MG63 (cell line): ENCODE measurements around the gene SFMBT2. TPM values are rescaled to one million over a fixed set of nuclear protein-coding genes. Genes with fewer than 3 reads are reported as not detected.

Source experiments
- DNase-seq: peaks from one replicate; pipeline ENCODE4 v3.0.0-alpha.2; 2020
- H3K27me3 ChIP-seq: fragments of 250-450 bp; sonication (Bioruptor Pico); 2 replicates; pipeline ENCODE4 v1.5.1; 2020; ENCODE audit warnings: mild to moderate bottlenecking, moderate library complexity
- H3K36me3 ChIP-seq: fragments of 250-450 bp; sonication (Bioruptor Pico); 2 replicates; pipeline ENCODE4 v1.5.1; 2020; ENCODE audit warnings: mild to moderate bottlenecking, moderate library complexity
- H3K4me3 ChIP-seq: fragments of 250-450 bp; sonication (Bioruptor Pico); 2 replicates; pipeline ENCODE4 v1.5.1; 2020; ENCODE audit warnings: mild to moderate bottlenecking, moderate library complexity
- H3K9me3 ChIP-seq: fragments of 250-450 bp; sonication (Bioruptor Pico); 2 replicates; pipeline ENCODE4 v1.5.1; 2020; ENCODE audit warnings: mild to moderate bottlenecking, moderate library complexity
- total RNA-seq: library from RNA; depleted of rRNA; stranded (reverse); fragments of >200 nt; shearing (Covaris generic); gene quantifications from 2 replicates; pipeline ENCODE4 v1.2.3, GENCODE V29; 2014; ENCODE audit warnings: low replicate concordance

The SFMBT2 gene
- total RNA-seq, 1 experiment from 2014 or later, result 0.03 TPM

DNA sequence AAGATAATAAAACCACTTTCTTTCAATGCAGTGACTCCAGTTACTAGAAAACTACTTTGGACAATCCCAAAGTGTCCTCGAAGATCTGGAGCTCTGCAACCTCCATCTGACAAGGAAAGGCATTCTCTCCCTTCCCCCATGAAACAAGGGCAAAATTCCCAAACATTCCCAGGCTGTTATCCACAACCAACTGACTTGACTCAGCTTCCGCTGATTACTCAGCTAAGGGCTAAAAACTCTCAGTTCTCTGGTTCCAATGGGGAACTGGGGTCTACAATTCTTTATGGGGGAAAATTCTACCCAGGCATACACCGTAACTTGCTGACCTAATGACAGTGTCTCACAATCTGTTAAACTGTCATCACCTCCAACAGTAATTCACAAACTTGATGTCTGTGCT, 48.4 kb downstream of the SFMBT2 start:
- H3K36me3 ChIP-seq, result no peaks in the 10 kb centered on the region
- no peaks in the 10 kb centered on the region for H3K27me3 ChIP-seq
- no peak for DNase-seq
- no peak overlapping the region for H3K4me3 ChIP-seq
- no peaks in the 10 kb centered on the region for H3K9me3 ChIP-seq

DNA sequence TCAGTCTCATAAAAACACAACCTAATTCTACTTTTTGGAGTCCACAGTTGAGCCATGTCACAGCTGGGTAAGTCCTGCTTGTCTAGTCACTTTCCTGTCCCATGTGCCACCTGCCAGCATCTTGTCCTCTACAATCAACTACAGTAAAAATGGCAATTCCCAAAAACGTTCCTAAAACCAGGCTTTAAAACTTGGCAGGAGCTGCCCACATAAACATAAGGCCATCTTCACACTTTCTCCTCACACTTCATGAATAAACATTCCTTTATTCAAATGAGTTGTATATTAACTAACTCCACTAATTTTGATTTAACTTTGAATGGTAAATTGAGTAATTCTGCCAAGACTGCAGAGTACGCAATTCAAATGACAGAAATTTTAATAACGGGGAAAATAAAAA, 49.5 kb downstream of the SFMBT2 start:
- Histone ChIP-seq H3K9me3 (no peaks in the 10 kb centered on the region), H3K4me3 (no peak overlapping the region), H3K36me3 (no peaks in the 10 kb centered on the region), H3K27me3 (no peaks in the 10 kb centered on the region)
- no peak for DNase-seq

DNA sequence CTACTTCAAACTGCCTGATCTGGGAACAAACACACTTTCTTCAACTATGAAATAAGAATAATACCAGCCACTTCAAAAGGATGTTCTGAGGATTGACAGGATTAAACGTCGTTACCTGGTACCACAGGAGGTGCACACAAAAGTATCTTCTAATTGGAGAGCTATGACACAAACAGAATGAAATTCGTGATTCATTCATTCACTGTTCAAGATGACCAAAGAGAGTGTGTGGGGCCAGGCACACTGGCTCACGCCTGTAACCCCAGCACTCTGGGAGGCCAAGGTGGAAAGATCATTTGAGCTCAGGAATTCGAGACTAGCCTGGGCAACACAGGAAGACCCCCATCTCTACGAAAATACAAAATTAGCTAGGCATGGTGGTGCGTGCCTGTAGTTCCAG, 50.9 kb downstream of the SFMBT2 start:
- Histone ChIP-seq H3K4me3 (no peak overlapping the region), H3K9me3 (no peaks in the 10 kb centered on the region), H3K27me3 (no peaks in the 10 kb centered on the region), H3K36me3 (no peaks in the 10 kb centered on the region)
- no peak for DNase-seq

DNA sequence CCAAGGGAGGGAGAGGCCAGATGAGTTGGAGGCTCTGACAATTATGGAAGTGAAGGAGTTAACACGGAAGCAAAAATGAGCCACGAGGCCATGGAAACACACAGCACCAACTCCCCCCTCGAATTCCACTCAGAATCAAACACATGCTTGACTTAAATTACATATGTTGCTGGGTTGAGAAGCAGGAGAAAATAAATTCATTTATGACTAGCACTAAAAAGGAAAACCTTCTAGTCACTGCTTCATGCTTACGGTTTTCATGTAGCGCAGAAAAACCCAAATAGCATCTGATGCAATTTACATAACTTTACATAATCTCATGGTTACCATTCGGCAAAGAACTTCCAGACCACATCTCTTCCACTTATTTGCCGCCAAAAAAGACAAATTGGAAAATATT, 51.5 kb downstream of the SFMBT2 start:
- no peaks in the 10 kb centered on the region for H3K27me3 ChIP-seq
- DNase-seq, result no peak
- H3K4me3 ChIP-seq, result no peak overlapping the region
- H3K36me3 ChIP-seq, result no peaks in the 10 kb centered on the region
- no peaks in the 10 kb centered on the region for H3K9me3 ChIP-seq

DNA sequence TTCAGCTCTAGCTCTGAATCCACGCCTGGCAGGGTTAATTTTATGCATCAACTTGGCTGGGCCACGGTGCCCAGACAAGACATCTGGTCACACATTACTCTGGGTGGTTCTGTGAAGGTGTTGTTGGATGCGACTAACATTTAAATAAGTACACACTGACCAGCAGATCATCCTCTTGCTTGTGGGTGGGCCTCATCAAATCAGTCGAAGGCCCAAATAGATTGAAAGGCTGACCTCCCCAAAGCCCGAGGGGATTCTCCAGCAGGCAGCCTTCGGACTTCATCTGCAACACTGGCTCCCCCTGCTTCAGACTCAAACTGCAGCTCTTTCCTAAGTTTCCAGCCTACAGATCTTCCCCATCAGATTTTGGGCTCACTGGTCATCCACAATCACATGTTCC, 53.6 kb downstream of the SFMBT2 start:
- H3K36me3 ChIP-seq, result no peaks in the 10 kb centered on the region
- H3K27me3 ChIP-seq, result no peaks in the 10 kb centered on the region
- DNase-seq, result no peak
- no peaks in the 10 kb centered on the region for H3K9me3 ChIP-seq
- H3K4me3 ChIP-seq, result no peak overlapping the region

DNA sequence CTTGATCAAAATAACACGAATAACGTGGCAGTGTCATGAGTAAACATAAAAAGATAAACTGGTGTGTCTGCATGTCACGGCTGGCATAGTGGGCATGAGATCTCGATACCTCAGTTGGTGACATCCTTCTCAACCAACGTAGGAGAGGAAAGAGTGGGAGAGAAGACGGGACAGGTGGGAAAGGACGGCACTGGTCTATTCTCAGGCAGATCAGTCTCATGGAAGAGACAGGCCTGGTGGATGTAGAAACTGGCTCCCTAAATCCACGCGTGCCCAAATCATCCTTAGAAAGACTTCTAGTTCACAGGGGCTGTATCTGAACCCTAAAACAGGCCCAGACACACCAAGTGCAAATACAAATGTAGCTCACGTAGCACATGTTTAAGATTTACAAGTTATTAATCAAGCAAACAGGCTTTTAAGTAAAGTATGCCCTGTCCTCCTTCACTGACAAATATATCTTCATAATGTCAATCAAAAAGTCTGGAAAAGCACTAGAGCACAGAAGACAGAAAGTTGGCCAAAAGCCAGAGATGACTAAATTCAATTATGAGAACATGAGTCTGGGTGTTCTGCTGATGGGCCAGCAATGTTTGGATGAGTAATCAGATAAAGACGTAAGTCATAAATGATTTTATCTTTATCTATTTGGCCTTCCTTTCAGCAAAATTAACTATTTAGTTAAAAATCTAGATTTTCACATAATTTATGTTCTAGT, 56.3 kb downstream of the SFMBT2 start:
- no peak for DNase-seq

DNA sequence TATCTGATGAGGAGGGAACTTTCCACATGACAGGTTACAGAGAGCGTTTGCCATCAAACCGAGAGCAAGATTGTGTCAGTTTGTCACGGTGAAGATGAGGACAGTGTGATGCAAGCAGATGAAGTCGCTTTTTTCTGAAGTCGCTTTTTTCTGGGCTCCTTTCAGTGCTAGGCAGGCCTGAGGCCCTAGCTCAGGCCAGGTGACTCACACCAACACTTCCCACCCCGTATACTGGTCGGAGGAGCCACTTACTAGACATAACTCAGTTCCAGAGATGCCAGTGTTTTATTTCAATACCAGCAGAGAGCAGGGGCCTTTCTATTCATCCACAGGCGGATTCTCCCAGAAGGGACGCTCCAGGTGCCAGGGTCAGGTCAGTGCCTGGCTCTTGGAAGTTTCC, 58.9 kb downstream of the SFMBT2 start:
- Histone ChIP-seq H3K27me3 (peaks cover 4% of the 10 kb centered on the region), H3K36me3 (no peaks in the 10 kb centered on the region), H3K4me3 (no peak overlapping the region), H3K9me3 (no peaks in the 10 kb centered on the region)
- DNase-seq, result no peak

More for the DNA sequence above, 56.3 kb downstream of the SFMBT2 start:
- H3K36me3 ChIP-seq, result no peaks in the 10 kb centered on the region
- H3K9me3 ChIP-seq, result no peaks in the 10 kb centered on the region
- no peak overlapping the region for H3K4me3 ChIP-seq
- H3K27me3 ChIP-seq, result no peaks in the 10 kb centered on the region

DNA sequence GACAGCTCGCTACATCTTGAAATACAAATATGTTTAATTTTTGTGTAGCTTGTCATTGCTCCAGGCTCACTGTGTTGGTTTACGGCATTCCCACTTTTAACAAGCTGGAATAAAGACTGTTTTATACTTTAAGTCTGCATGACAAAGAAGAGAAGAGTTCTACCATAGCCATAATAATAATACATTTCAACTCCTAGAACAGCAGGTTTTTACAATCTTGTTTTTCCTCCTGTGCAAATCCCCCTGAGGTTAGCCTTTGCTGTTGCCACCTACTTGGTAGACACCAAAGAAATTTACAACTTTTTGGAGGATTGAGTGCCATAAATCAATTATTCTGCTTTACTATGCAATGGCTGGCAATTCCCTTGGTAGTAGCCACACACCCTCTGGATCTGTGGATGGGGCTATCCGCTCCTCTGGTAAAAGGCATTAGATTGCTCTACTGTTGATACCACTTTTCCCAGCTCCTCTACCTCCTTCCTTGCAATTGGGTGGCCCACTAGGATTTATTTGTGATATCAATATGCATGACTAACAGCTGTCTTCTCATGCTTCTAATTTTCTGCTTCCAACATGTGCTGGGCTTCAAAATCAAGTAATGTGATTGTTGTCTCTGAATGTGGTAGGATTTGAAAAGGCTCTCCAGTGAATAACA, 60.2 kb downstream of the SFMBT2 start:
- no peaks in the 10 kb centered on the region for H3K36me3 ChIP-seq

DNA sequence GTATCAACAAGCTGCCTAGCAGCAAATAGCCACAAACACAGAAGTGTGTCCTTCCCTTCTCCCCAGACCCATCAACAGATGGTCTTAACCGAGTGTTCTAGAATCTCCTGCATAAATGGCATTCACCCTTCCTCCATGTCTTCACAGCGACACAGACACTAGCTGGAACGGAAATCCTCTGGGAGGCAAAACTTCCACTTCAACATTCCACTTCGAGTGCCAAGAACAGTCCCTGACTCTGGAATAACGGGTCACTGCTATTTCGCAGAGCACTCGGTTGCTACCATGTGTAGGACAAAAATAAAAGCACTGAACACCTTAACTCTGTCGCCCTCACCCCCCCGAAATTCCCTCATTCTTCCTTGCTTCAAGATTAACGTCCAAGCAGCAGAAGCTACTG, 65.1 kb downstream of the SFMBT2 start:
- no peak for DNase-seq
- no peak overlapping the region for H3K4me3 ChIP-seq
- peaks cover 4% of the 10 kb centered on the region for H3K27me3 ChIP-seq
- no peaks in the 10 kb centered on the region for H3K9me3 ChIP-seq
- no peaks in the 10 kb centered on the region for H3K36me3 ChIP-seq

More for the DNA sequence above, 60.2 kb downstream of the SFMBT2 start:
- Histone ChIP-seq H3K4me3 (no peak overlapping the region), H3K27me3 (peaks cover 4% of the 10 kb centered on the region), H3K9me3 (no peaks in the 10 kb centered on the region)
- DNase-seq, result no peak

DNA sequence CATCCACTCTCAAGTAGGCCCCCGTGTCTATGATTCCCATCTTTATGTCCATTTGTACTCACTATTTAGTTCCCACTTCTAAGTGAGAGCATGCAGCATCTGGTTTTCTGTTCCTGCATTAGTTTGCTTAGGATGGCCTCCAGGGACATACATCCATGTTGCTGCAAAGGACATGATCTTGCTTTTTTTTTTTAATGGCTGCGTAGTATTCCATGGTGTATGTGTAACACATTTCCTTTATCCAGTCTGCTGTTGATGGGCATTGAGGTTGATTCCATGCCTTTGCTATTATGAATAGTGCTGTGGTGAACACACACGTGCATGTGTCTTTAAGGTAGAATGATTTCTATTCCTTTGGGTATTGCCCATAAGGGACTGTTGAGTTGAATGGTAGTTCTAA, 67.8 kb downstream of the SFMBT2 start:
- Histone ChIP-seq H3K9me3 (no peaks in the 10 kb centered on the region), H3K27me3 (peaks cover 1% of the 10 kb centered on the region; the same call in 1 of the 2 replicates), H3K4me3 (no peak overlapping the region), H3K36me3 (no peaks in the 10 kb centered on the region)
- DNase-seq, result no peak

DNA sequence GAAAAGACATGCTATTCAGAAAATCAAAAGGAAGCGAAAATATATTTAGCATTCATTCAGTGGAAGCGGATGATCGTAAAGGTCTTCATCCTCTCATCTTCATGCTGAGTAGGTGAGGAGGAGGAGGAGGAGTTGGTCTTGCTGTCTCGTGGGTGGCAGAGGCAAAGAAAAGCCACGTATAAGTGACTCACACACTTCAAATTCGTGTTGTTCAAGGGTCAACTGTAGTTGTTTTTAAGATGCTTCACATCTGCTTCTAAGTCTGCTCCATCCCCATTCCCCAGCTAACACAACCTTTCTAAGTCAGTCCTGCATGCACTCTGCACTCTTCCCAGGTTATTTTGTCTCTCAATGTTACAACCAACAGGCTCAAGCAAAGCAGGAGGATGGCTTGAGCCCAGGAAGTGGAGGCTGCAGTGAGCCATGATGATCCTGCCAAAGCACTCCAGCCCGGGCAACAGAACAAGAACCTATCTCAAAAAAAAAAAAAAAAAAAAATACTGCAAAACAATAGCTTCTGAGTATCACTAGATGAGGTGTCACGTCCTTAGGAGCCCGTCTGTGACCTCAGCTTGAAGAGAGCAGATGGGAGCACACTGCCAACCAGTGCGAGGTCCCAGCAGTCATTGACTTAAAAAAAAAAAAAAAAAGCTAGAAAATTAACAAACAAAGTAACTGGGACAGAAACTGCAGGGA, 70.5 kb downstream of the SFMBT2 start:
- Histone ChIP-seq H3K4me3 (no peak overlapping the region), H3K9me3 (no peaks in the 10 kb centered on the region), H3K27me3 (no peaks in the 10 kb centered on the region), H3K36me3 (no peaks in the 10 kb centered on the region)
- DNase-seq, result peak; percentile 8

DNA sequence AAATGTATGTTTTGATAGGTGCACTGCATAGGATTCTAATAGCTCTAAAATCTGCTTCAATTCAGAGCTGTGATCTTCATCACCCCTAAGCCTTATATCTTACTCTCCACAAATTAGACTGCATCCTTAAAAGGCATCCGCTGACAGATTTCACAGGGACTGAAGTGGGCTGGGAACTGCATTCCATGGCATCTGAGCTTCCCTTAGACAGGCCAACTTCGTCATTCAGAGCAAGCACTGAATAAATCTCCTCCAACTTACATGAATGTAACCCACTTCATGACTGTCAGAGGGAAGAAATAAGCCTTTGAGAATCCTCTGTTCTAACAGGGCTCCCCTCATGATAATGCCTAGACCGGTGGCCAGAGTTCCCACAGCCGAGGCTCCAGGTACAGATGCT, 71.3 kb downstream of the SFMBT2 start:
- H3K27me3 ChIP-seq, result no peaks in the 10 kb centered on the region
- DNase-seq, result no peak
- H3K9me3 ChIP-seq, result no peaks in the 10 kb centered on the region
- no peaks in the 10 kb centered on the region for H3K36me3 ChIP-seq
- no peak overlapping the region for H3K4me3 ChIP-seq

DNA sequence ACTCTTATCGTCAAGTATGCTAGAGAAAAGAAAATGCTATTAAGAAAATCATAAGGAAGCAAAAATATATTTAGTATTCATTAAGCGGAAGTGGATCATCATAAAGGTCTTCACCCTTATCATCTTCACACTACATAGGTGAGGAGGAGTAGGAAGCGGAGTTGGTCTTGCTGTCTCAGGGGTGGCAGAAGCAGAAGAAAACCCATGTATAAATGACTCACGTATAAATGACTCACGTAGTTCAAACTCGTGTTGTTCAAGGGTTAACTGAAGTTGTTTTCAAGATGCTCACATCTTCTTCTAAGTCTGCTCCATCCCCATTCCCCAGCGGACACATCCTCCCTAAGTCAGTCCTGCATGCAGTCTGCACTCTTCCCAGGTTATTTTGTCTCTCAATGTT, 72.4 kb downstream of the SFMBT2 start:
- no peak overlapping the region for H3K4me3 ChIP-seq
- no peak for DNase-seq
- H3K9me3 ChIP-seq, result no peaks in the 10 kb centered on the region
- no peaks in the 10 kb centered on the region for H3K27me3 ChIP-seq
- H3K36me3 ChIP-seq, result no peaks in the 10 kb centered on the region

DNA sequence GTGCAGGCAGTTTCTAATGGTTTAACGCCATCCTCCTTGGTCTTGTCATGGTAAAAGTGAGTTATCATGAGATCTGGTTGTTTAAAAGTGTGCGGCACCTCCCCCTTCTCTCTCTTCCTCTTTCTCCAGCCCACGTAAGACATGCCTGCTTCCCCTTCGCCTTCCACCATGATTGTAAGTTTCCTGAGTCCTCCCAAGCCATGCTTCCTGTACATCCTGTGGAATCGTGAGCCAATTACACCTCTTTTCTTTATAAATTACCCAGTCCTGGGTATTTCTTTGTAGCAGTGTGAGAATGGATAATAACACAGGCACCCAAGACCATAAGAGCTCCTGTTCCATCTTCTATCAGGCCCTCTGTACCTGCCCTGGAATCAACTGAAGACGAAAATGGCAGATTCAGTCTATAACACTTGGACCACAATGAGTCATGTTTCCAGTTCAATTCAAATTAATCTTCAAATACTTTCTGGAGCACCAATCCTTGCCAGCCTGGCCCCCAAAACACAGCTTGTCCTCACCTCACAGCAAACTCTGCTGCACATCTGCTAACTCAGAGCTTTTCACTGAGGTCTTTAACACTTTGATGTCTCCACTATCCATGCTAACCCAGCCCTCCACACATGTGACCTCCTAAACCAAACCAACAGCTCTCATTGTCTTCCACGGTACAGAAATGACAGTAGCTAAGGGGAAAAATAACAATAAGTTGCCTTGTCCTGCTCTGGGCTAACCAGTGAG, 73.2 kb downstream of the SFMBT2 start:
- Histone ChIP-seq H3K27me3 (no peaks in the 10 kb centered on the region), H3K9me3 (no peaks in the 10 kb centered on the region), H3K4me3 (no peak overlapping the region), H3K36me3 (no peaks in the 10 kb centered on the region)
- no peak for DNase-seq

DNA sequence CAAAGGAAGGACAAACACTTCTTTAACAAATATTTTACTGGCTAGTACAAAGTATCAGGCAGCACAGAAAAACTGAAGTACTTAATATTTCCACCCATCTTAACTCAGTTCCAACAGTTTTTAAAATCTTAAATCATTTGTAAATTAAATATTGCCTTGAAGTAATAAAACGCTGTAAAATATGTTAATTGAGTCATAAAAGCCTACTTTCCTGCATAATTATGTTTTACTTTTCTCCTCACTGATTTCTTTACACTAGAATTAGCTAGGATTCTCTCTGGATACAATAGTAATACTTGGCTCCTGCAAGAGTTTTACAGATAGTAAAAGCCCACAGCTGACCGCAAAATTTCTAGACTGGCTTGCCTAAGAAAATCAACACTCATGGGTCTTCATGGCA, 74.9 kb downstream of the SFMBT2 start:
- no peak for DNase-seq
- H3K4me3 ChIP-seq, result no peak overlapping the region

DNA sequence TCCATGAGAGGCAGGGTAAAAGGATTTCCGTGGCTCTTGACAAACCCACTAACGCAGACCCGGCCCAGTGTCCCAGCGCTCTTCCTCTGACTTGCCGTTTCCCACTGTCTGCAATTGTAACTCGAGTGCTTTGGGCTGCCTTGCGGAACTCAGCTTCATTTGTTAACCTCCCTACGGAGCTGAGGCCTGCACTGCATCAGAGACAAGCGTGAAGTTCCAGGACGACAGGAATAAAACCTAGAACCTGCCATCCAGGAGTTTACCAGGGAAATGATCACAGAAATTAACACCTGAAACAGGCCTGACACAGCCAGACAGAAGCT, 76.2 kb downstream of the SFMBT2 start:
- no peak for DNase-seq
- Histone ChIP-seq H3K9me3 (no peaks in the 10 kb centered on the region), H3K4me3 (no peak overlapping the region), H3K36me3 (no peaks in the 10 kb centered on the region), H3K27me3 (no peaks in the 10 kb centered on the region)

More for the DNA sequence above, 74.9 kb downstream of the SFMBT2 start:
- no peaks in the 10 kb centered on the region for H3K27me3 ChIP-seq
- H3K9me3 ChIP-seq, result no peaks in the 10 kb centered on the region
- H3K36me3 ChIP-seq, result no peaks in the 10 kb centered on the region

DNA sequence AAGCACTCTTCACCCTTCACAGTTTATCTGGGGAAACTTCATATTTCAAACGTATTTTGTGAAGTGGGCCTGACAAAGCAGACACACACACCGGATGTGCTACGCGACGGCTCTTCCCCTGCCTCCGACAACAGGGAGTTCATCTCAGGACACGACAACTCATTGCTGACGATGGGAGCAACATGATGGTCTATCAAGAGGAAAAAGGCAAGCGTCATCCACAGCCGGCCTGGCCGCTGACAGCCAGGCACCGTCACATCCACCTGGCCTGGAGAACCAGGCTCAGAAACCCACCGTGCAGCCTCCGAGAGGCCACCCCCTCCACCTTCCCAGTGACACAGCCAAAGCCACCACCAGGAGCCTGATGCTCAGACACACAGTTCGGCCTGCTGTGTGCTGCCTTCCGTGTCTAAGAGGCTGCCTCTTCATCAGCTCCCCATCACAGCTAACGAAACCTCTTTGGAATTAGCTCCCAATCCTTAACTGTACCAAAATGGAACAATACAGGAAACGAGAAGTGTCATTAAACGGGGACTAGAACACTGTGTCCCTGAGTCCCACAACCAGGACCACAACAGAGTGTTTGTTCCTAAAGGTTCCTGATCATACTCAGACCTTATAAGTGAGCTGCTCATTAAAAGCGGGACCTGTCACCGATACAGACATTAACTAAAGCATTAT, 76.7 kb downstream of the SFMBT2 start:
- Histone ChIP-seq H3K27me3 (no peaks in the 10 kb centered on the region), H3K4me3 (no peak overlapping the region), H3K36me3 (no peaks in the 10 kb centered on the region), H3K9me3 (no peaks in the 10 kb centered on the region)
- DNase-seq, result no peak
